GM23338 (cell line): Measurements from ENCODE around the gene SLFN12L. TPM values are rescaled to one million over a fixed set of nuclear protein-coding genes. Genes with fewer than 3 reads are reported as not detected.

ENCODE experiments used
- ATAC-seq: fragments of 200-7000 bp; cut with Tn5 transposase; 3 replicates; pipeline ENCODE4 v1.9.1; 2020
- DNase-seq: peaks from one replicate; pipeline ENCODE4 v3.0.0-alpha.2; 2015; ENCODE audit warnings: low spot score
- H2AFZ ChIP-seq: fragments of 200-600 bp; sonication (generic); 2 replicates; pipeline ENCODE4 v1.8.0; 2016; ENCODE audit warnings: antibody characterized with exemption, mild to moderate bottlenecking, moderate library complexity
- H3F3A ChIP-seq: fragments of 200-600 bp; sonication (generic); replicated peaks from 2 replicates; pipeline ENCODE4 v1.8.0; 2017; ENCODE audit warnings: antibody characterized with exemption, mixed run types, low read depth
- H3K27ac ChIP-seq: fragments of 200-600 bp; sonication (generic); 2 replicates; pipeline ENCODE4 v1.6.1; 2016; ENCODE audit warnings: low read depth
- H3K27me3 ChIP-seq: fragments of 200-600 bp; sonication (generic); 2 replicates; pipeline ENCODE4 v1.8.0; 2016; ENCODE audit warnings: mild to moderate bottlenecking, mixed run types, moderate library complexity; ENCODE audit not compliant: insufficient read depth
- H3K36me3 ChIP-seq: fragments of 200-600 bp; sonication (generic); 2 replicates; pipeline ENCODE4 v1.8.0; 2016; ENCODE audit warnings: mild to moderate bottlenecking; ENCODE audit not compliant: insufficient read depth
- H3K4me1 ChIP-seq: fragments of 200-600 bp; sonication (generic); 2 replicates; pipeline ENCODE4 v1.8.0; 2016; ENCODE audit warnings: mild to moderate bottlenecking, moderate library complexity; ENCODE audit not compliant: insufficient read depth
- H3K4me2 ChIP-seq: fragments of 200-600 bp; sonication (generic); 2 replicates; pipeline ENCODE4 v1.7.1; 2017; ENCODE audit warnings: mixed run types
- H3K4me3 ChIP-seq: fragments of 200-600 bp; sonication (generic); 2 replicates; pipeline ENCODE4 v1.6.1; 2016; ENCODE audit warnings: mixed run types
- H3K79me2 ChIP-seq: fragments of 200-600 bp; sonication (generic); replicated peaks from 2 replicates; pipeline ENCODE4 v1.8.0; 2017; ENCODE audit warnings: mild to moderate bottlenecking; ENCODE audit not compliant: insufficient read depth
- H3K9me2 ChIP-seq: fragments of 200-600 bp; sonication (generic); 2 replicates; pipeline ENCODE4 v1.8.0; 2017; ENCODE audit not compliant: insufficient read depth
- H4K20me1 ChIP-seq: fragments of 200-600 bp; sonication (generic); replicated peaks from 2 replicates; pipeline ENCODE4 v1.8.0; 2017; ENCODE audit warnings: mild to moderate bottlenecking; ENCODE audit not compliant: insufficient read depth
- H3K27ac Mint-ChIP-seq: 2 replicates; pipeline ENCODE4 v1.8.0; 2020; ENCODE audit warnings: inconsistent platforms, mild to moderate bottlenecking, moderate library complexity, mixed read lengths
- H3K27me3 Mint-ChIP-seq: 3 replicates; pipeline ENCODE4 v1.8.0; 2022; ENCODE audit warnings: low read depth, mild to moderate bottlenecking, moderate library complexity, mixed read lengths, inconsistent platforms; ENCODE audit not compliant: insufficient read depth, poor library complexity
- H3K36me3 Mint-ChIP-seq: 3 replicates; pipeline ENCODE4 v1.8.0; 2021; ENCODE audit warnings: low read depth, mild to moderate bottlenecking, inconsistent platforms, moderate library complexity, mixed read lengths
- H3K4me1 Mint-ChIP-seq: 3 replicates; pipeline ENCODE4 v1.8.0; 2020; ENCODE audit warnings: mild to moderate bottlenecking, inconsistent platforms, mixed read lengths
- H3K4me3 Mint-ChIP-seq: 3 replicates; pipeline ENCODE4 v1.8.0; 2021; ENCODE audit warnings: moderate library complexity, mild to moderate bottlenecking, inconsistent platforms, mixed read lengths
- H3K9me3 Mint-ChIP-seq: 3 replicates; pipeline ENCODE4 v1.8.0; 2020; ENCODE audit warnings: moderate library complexity, mild to moderate bottlenecking, inconsistent platforms, mixed read lengths
- CREB1 ChIP-seq: fragments of 250-450 bp; sonication (Bioruptor Pico); IDR thresholded peaks from 2 replicates; pipeline ENCODE4 v1.5.0; 2020; ENCODE audit warnings: low read depth, mild to moderate bottlenecking, moderate library complexity
- EZH2phosphoT487 ChIP-seq: fragments of 200-600 bp; sonication (generic); IDR thresholded peaks from one replicate; pipeline ENCODE4 v1.8.1; 2018; ENCODE audit warnings: antibody characterized with exemption; ENCODE audit not compliant: unreplicated experiment
- ZNF114 ChIP-seq: fragments of 250-450 bp; sonication (Bioruptor Pico); IDR thresholded peaks from 2 replicates; pipeline ENCODE4 v1.5.0; 2020; ENCODE audit warnings: mild to moderate bottlenecking, moderate library complexity
- polyA plus RNA-seq: library from polyadenylated mRNA; unstranded; fragments of >200 nt; fragmentation: Nextera tagmentation; extraction: Ambion mirVana; gene quantifications from 2 replicates; pipeline ENCODE4 v1.2.1, GENCODE V29; 2016
- total RNA-seq: library from RNA; depleted of rRNA; stranded (reverse); fragments of >200 nt; shearing (Covaris generic); gene quantifications from 2 replicates; pipeline ENCODE4 v1.2.3, GENCODE V29; 2014
- TF ChIP-seq, protein P1 (sequence below): fragments of 250-450 bp; sonication (Bioruptor Pico); IDR thresholded peaks from 2 replicates; pipeline ENCODE4 v1.5.0; 2020; ENCODE audit warnings: mild to moderate bottlenecking, moderate library complexity
- TF ChIP-seq, protein P2 (sequence below), 2 experiments: fragments of 200-600 bp in 1 of 2; sonication (generic) in 1 of 2; conservative IDR thresholded peaks; 2 replicates each; pipeline versions ENCODE4 v1.5.1 to v1.6.1; 2016 to 2017; ENCODE audit warnings: antibody characterized with exemption in 2 of 2, low read depth in 2 of 2, mild to moderate bottlenecking in 2 of 2, moderate library complexity in 1 of 2

SLFN12L gene
- total and polyA plus RNA-seq, 2 experiments from 2014 or later: not detected

DNA sequence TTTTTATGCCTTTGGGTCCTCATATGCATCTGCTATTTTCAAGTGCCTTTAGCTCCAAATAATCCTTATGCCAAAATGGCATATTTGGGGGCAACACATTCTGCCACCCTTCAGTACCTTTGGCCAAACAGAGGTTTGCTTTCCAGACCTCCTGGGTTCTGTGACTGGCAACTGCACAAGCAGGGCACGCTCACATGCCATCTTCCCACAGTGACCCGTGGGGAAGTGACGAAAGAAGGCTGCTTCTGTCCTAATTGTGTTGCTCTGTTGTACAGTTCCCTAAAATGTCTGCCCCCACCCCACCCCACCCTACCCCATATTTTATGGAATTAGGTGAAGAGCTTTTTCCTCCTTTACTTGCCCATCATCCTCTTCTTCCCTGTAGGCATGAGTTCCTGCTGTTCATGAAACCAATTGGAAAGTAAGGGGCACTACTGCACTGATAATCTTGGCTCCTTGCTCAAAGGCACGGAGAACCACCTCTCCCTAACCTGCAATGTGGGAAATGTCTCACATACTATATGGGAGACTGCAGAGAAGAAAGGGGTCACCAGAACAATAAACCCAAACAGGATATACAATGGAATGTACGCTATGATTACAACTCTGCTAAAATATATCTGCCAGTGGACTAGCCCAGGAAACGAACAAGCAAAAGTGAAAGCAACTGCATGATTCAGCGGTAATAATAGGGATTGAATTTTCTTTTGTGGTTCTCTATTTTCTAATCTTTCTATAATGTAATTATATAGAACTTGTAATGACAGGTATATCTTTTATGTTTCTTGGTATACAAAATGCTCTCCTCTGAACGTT, 3.3 kb upstream of the SLFN12L start:
- Mint-ChIP-seq H3K9me3 (no peaks in the 10 kb centered on the region), H3K36me3 (no peaks in the 10 kb centered on the region), H3K4me3 (no peak overlapping the region), H3K27me3 (peaks cover 4% of the 10 kb centered on the region), H3K4me1 (no peaks in the 10 kb centered on the region), H3K27ac (no peak overlapping the region)
- Histone ChIP-seq H3K27ac (no peak overlapping the region), H3K79me2 (no peaks in the 10 kb centered on the region), H3K4me2 (no peak overlapping the region), H3F3A (no peaks in the 10 kb centered on the region), H3K4me3 (no peak overlapping the region), H4K20me1 (no peaks in the 10 kb centered on the region), H3K9me2 (no peaks in the 10 kb centered on the region), H3K27me3 (no peaks in the 10 kb centered on the region), H3K36me3 (no peaks in the 10 kb centered on the region), H3K4me1 (no peaks in the 10 kb centered on the region), H2AFZ (no peak overlapping the region)
- no peak for ATAC-seq
- TF ChIP-seq CREB1 (CRISPR knock-in tag) (no peak), EZH2phosphoT487 (no peak), ZNF114 (CRISPR knock-in tag) (no peak)
- TF ChIP-seq, protein P1, sequence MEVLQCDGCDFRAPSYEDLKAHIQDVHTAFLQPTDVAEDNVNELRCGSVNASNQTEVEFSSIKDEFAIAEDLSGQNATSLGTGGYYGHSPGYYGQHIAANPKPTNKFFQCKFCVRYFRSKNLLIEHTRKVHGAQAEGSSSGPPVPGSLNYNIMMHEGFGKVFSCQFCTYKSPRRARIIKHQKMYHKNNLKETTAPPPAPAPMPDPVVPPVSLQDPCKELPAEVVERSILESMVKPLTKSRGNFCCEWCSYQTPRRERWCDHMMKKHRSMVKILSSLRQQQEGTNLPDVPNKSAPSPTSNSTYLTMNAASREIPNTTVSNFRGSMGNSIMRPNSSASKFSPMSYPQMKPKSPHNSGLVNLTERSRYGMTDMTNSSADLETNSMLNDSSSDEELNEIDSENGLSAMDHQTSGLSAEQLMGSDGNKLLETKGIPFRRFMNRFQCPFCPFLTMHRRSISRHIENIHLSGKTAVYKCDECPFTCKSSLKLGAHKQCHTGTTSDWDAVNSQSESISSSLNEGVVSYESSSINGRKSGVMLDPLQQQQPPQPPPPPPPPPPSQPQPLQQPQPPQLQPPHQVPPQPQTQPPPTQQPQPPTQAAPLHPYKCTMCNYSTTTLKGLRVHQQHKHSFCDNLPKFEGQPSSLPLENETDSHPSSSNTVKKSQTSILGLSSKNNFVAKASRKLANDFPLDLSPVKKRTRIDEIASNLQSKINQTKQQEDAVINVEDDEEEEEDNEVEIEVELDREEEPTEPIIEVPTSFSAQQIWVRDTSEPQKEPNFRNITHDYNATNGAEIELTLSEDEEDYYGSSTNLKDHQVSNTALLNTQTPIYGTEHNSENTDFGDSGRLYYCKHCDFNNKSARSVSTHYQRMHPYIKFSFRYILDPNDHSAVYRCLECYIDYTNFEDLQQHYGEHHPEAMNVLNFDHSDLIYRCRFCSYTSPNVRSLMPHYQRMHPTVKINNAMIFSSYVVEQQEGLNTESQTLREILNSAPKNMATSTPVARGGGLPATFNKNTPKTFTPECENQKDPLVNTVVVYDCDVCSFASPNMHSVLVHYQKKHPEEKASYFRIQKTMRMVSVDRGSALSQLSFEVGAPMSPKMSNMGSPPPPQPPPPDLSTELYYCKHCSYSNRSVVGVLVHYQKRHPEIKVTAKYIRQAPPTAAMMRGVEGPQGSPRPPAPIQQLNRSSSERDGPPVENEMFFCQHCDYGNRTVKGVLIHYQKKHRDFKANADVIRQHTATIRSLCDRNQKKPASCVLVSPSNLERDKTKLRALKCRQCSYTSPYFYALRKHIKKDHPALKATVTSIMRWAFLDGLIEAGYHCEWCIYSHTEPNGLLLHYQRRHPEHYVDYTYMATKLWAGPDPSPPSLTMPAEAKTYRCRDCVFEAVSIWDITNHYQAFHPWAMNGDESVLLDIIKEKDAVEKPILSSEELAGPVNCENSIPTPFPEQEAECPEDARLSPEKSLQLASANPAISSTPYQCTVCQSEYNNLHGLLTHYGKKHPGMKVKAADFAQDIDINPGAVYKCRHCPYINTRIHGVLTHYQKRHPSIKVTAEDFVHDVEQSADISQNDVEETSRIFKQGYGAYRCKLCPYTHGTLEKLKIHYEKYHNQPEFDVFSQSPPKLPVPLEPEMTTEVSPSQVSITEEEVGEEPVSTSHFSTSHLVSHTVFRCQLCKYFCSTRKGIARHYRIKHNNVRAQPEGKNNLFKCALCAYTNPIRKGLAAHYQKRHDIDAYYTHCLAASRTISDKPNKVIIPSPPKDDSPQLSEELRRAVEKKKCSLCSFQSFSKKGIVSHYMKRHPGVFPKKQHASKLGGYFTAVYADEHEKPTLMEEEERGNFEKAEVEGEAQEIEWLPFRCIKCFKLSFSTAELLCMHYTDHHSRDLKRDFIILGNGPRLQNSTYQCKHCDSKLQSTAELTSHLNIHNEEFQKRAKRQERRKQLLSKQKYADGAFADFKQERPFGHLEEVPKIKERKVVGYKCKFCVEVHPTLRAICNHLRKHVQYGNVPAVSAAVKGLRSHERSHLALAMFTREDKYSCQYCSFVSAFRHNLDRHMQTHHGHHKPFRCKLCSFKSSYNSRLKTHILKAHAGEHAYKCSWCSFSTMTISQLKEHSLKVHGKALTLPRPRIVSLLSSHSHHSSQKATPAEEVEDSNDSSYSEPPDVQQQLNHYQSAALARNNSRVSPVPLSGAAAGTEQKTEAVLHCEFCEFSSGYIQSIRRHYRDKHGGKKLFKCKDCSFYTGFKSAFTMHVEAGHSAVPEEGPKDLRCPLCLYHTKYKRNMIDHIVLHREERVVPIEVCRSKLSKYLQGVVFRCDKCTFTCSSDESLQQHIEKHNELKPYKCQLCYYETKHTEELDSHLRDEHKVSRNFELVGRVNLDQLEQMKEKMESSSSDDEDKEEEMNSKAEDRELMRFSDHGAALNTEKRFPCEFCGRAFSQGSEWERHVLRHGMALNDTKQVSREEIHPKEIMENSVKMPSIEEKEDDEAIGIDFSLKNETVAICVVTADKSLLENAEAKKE: no peak
- TF ChIP-seq, protein P2, sequence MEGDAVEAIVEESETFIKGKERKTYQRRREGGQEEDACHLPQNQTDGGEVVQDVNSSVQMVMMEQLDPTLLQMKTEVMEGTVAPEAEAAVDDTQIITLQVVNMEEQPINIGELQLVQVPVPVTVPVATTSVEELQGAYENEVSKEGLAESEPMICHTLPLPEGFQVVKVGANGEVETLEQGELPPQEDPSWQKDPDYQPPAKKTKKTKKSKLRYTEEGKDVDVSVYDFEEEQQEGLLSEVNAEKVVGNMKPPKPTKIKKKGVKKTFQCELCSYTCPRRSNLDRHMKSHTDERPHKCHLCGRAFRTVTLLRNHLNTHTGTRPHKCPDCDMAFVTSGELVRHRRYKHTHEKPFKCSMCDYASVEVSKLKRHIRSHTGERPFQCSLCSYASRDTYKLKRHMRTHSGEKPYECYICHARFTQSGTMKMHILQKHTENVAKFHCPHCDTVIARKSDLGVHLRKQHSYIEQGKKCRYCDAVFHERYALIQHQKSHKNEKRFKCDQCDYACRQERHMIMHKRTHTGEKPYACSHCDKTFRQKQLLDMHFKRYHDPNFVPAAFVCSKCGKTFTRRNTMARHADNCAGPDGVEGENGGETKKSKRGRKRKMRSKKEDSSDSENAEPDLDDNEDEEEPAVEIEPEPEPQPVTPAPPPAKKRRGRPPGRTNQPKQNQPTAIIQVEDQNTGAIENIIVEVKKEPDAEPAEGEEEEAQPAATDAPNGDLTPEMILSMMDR (conservative IDR thresholded peaks at IDR 0.05; ENCODE audit: low read depth in 2 of 2): no peak
- no peak for DNase-seq
